HepG2 (cell line): ENCODE data around the gene DUSP7. TPM values are rescaled to one million over a fixed set of nuclear protein-coding genes. Genes with fewer than 3 reads are reported as not detected.

Experiments
- ATAC-seq: fragments of 200-7000 bp; cut with Tn5 transposase; 3 replicates; pipeline ENCODE4 v1.9.1; 2020; ENCODE audit warnings: mild to moderate bottlenecking, moderate library complexity
- BruUV-seq: library from RNA; stranded (reverse); fragments of 400-500 nt; replicated peaks from 2 replicates; lab custom pipeline; 2021; lab: Mats Ljungman, UMichigan
- CTCF ChIA-PET: fragments of 300-600 bp; formaldehyde crosslinking; extraction: SDS; loops from one replicate; lab custom pipeline; 2021; ENCODE audit warnings: low total read pairs, inconsistent platforms, low intra/inter-chr PET ratio; lab: Yijun Ruan, JAX
- POLR2A ChIA-PET: fragments of 350-600 bp; sonication (Branson Sonifier 250); formaldehyde crosslinking; loops from one replicate; lab custom pipeline; 2020; ENCODE audit warnings: antibody characterized with exemption, inconsistent platforms; lab: Yijun Ruan, JAX
- DNase-seq: peaks from one replicate; pipeline ENCODE4 v3.0.0-alpha.2; 2015; ENCODE audit warnings: low spot score
- FAIRE-seq: peaks from 3 replicates; lab custom pipeline; 2011; peaks lifted over from hg19 to GRCh38; lab: Jason Lieb, UNC
- H2AFZ ChIP-seq: one replicate; pipeline ENCODE4 v1.6.1; 2011; ENCODE audit warnings: low read length, inconsistent platforms
- H3K27ac ChIP-seq: fragments of 300-600 bp; 3 replicates; pipeline ENCODE4 v1.8.0; 2011; ENCODE audit warnings: mixed run types, mild to moderate bottlenecking, mixed read lengths, low read length, inconsistent platforms; ENCODE audit not compliant: insufficient read depth; ENCODE audit errors: extremely low read length
- H3K27me3 ChIP-seq, 2 experiments: fragments of 200-600 bp in 1 of 2; 2 replicates in 1 of 2; 3 replicates in 1 of 2; pipeline versions ENCODE4 v1.6.0 to v1.8.0; 2011; ENCODE audit warnings: low read length in 2 of 2, mild to moderate bottlenecking in 2 of 2, moderate library complexity in 2 of 2, inconsistent platforms in 1 of 2; ENCODE audit not compliant: insufficient read depth in 2 of 2, control insufficient read depth in 1 of 2
- H3K36me3 ChIP-seq, 2 experiments: fragments of 200-600 bp in 1 of 2; replicated peaks in 1 of 2; 2 replicates in 1 of 2; 3 replicates in 1 of 2; pipeline versions ENCODE4 v1.5.1 to v1.8.0; 2011; ENCODE audit warnings: low read length in 2 of 2, inconsistent platforms in 1 of 2; ENCODE audit not compliant: insufficient read depth in 2 of 2, control insufficient read depth in 1 of 2
- H3K4me1 ChIP-seq: 2 replicates; pipeline ENCODE4 v1.5.1; 2012; ENCODE audit warnings: low read length, inconsistent platforms; ENCODE audit not compliant: insufficient read depth
- H3K4me2 ChIP-seq: 2 replicates; pipeline ENCODE4 v1.6.0; 2011; ENCODE audit warnings: low read depth, low read length, inconsistent platforms
- H3K4me3 ChIP-seq, 3 experiments: fragments of 200-600 bp in 1 of 3; sonication (generic), shearing (Covaris generic) in 1 of 3; replicated peaks in 1 of 3; 2 replicates each; pipeline ENCODE4 v1.5.1; 2011 to 2016; ENCODE audit warnings: low read length in 3 of 3, inconsistent platforms in 2 of 3, low read depth in 2 of 3, mild to moderate bottlenecking in 2 of 3, control low read depth in 1 of 3, mixed read lengths in 1 of 3; ENCODE audit not compliant: insufficient read depth in 1 of 3
- H3K79me2 ChIP-seq: one replicate; pipeline ENCODE4 v1.6.1; 2011; ENCODE audit warnings: low read length, inconsistent platforms; ENCODE audit not compliant: insufficient read depth
- H3K9ac ChIP-seq: 2 replicates; pipeline ENCODE4 v1.6.0; 2011; ENCODE audit warnings: mild to moderate bottlenecking, low read depth, low read length, inconsistent platforms; ENCODE audit not compliant: insufficient read depth
- H3K9me3 ChIP-seq: 2 replicates; pipeline ENCODE4 v1.5.1; 2012; ENCODE audit warnings: mild to moderate bottlenecking, low read length
- H4K20me1 ChIP-seq: 2 replicates; pipeline ENCODE4 v1.6.0; 2011; ENCODE audit warnings: inconsistent platforms, mild to moderate bottlenecking, low read length, moderate library complexity; ENCODE audit not compliant: insufficient read depth
- ARID5B ChIP-seq: IDR thresholded peaks from 2 replicates; pipeline ENCODE4 v1.4.0; 2020; ENCODE audit warnings: mild to moderate bottlenecking, missing genetic modification reagents
- ARNTL ChIP-seq: sonication (generic); formaldehyde crosslinking; IDR thresholded peaks from 2 replicates; pipeline ENCODE4 v1.4.0; 2020; ENCODE audit warnings: mild to moderate bottlenecking, missing genetic modification reagents
- EZH2 ChIP-seq: conservative IDR thresholded peaks from 2 replicates; pipeline ENCODE4 v1.6.1; 2012; ENCODE audit warnings: mild to moderate bottlenecking, low read depth, low read length, moderate library complexity
- HCFC1 ChIP-seq: fragments of 150-350 bp; IDR thresholded peaks from 2 replicates; pipeline ENCODE4 v1.6.1; 2014; ENCODE audit warnings: low read depth, low read length
- IRF1 ChIP-seq: sonication (generic); formaldehyde crosslinking; IDR thresholded peaks from 2 replicates; pipeline ENCODE4 v1.4.0; 2020; ENCODE audit warnings: low read depth, mild to moderate bottlenecking, missing genetic modification reagents
- ISL2 ChIP-seq: sonication (generic); formaldehyde crosslinking; IDR thresholded peaks from 2 replicates; pipeline ENCODE4 v1.5.0; 2020; ENCODE audit warnings: missing genetic modification reagents
- MTF2 ChIP-seq: sonication (generic); formaldehyde crosslinking; IDR thresholded peaks from 2 replicates; pipeline ENCODE4 v1.5.0; 2020; ENCODE audit warnings: missing genetic modification reagents, borderline replicate concordance
- PHF20 ChIP-seq: sonication (generic); formaldehyde crosslinking; IDR thresholded peaks from 2 replicates; pipeline ENCODE4 v1.5.0; 2020; ENCODE audit warnings: mild to moderate bottlenecking, missing genetic modification reagents
- PLSCR1 ChIP-seq: sonication (generic); formaldehyde crosslinking; IDR thresholded peaks from 2 replicates; pipeline ENCODE4 v1.5.0; 2020; ENCODE audit warnings: missing genetic modification reagents, mild to moderate bottlenecking, borderline replicate concordance
- SALL1 ChIP-seq: sonication (generic); formaldehyde crosslinking; IDR thresholded peaks from 2 replicates; pipeline ENCODE4 v1.8.0; 2022; ENCODE audit warnings: mild to moderate bottlenecking, missing genetic modification reagents
- SNAI1 ChIP-seq: sonication (generic); formaldehyde crosslinking; IDR thresholded peaks from 2 replicates; pipeline ENCODE4 v1.5.0; 2020; ENCODE audit warnings: mild to moderate bottlenecking, missing genetic modification reagents, borderline replicate concordance
- ZNF225 ChIP-seq: sonication (generic); formaldehyde crosslinking; IDR thresholded peaks from 2 replicates; pipeline ENCODE4 v1.4.0; 2020; ENCODE audit warnings: mild to moderate bottlenecking, missing genetic modification reagents
- ZNF724P ChIP-seq: sonication (generic); formaldehyde crosslinking; IDR thresholded peaks from 2 replicates; pipeline ENCODE4 v1.8.0; 2022; ENCODE audit warnings: missing genetic modification reagents, borderline replicate concordance
- ZNF740 ChIP-seq: sonication (generic); formaldehyde crosslinking; IDR thresholded peaks from 2 replicates; pipeline ENCODE4 v1.4.0; 2020; ENCODE audit warnings: missing genetic modification reagents
- ZNF75D ChIP-seq: sonication (generic); formaldehyde crosslinking; IDR thresholded peaks from 2 replicates; pipeline ENCODE4 v1.8.1; 2023; ENCODE audit warnings: missing genetic modification reagents, mild to moderate bottlenecking, borderline replicate concordance
- ZNF776 ChIP-seq: sonication (generic); formaldehyde crosslinking; IDR thresholded peaks from 2 replicates; pipeline ENCODE4 v1.4.0; 2020; ENCODE audit warnings: mild to moderate bottlenecking, missing genetic modification reagents
- ZSCAN21 ChIP-seq: sonication (generic); formaldehyde crosslinking; IDR thresholded peaks from 2 replicates; pipeline ENCODE4 v1.8.0; 2022; ENCODE audit warnings: mild to moderate bottlenecking, missing genetic modification reagents, moderate library complexity, borderline replicate concordance
- WGBS: methylation state at CpG from one replicate; pipeline ENCODE4 v1.1.6; 2017; ENCODE audit warnings: low lambda C conversion rate; 5-methylcytosine and 5-hydroxymethylcytosine counted together
- in situ Hi-C: cut with HindIII; loops from 2 replicates; pipeline ENCODE4 v1.10.0; 2017; ENCODE audit warnings: low pct_unique_long_range_greater_than_20kb; ENCODE audit not compliant: extremely low pct_ligation_motif_present
- intact Hi-C: fragments of 100-400 bp; cut with micrococcal nuclease; formaldehyde crosslinking; loops from one replicate; pipeline ENCODE4 v1.10.0; 2022; ENCODE audit not compliant: unreplicated experiment
- polyA plus RNA-seq, 8 experiments: library from polyadenylated mRNA; depleted of rRNA in 3 of 8; stranded (reverse) in 7 of 8; unstranded in 1 of 8; fragments of >200 nt; fragmentation: Illumina TruSeq in 4 of 8; extraction: Trizol in 4 of 8; gene quantifications; 2 replicates each; pipeline versions ENCODE4 v1.2.1 to v1.2.3, GENCODE V29; 2011 to 2016; ENCODE audit warnings: low read depth in 4 of 8, missing spikeins in 1 of 8, mixed read lengths in 1 of 8; ENCODE audit not compliant: insufficient read depth in 1 of 8
- total RNA-seq, 5 experiments: library from RNA; depleted of rRNA; stranded (reverse); fragments of >200 nt; fragmentation: Illumina TruSeq; extraction: Trizol; gene quantifications; 2 replicates each; pipeline ENCODE4 v1.2.3, GENCODE V29; 2016; ENCODE audit warnings: low read depth in 1 of 5

Gene DUSP7
- total and polyA plus RNA-seq, 2 of the 13 experiments (the other 11 are each of a cell fraction or from before 2014, with no cell fraction given), result 6.6 to 8.8 TPM

DNA sequence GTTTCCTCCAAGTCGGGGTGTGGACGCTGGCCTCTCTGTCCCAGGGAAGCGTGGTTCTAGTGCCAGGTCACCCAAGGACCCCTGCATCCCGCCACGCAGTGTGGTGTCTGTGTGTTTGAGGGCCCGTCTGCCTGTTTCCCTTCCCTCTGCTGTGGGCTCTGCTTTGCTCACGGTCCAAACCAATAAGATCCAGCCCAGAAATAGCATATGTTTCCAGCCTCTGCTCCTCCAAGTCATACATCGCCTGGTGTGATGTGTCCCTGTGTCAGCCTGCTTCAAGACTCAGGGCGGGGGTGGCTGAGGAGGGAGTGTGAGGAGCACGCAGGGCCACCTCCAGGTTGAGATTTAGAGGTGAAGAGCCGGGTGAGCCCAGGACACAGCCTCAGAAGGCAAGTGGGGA, 38.8 kb downstream of the DUSP7 start (continued):
- no peak for TF ChIP-seq ZNF740 (CRISPR knock-in tag)
- TF ChIP-seq PLSCR1 (CRISPR knock-in tag), result no peak

DNA sequence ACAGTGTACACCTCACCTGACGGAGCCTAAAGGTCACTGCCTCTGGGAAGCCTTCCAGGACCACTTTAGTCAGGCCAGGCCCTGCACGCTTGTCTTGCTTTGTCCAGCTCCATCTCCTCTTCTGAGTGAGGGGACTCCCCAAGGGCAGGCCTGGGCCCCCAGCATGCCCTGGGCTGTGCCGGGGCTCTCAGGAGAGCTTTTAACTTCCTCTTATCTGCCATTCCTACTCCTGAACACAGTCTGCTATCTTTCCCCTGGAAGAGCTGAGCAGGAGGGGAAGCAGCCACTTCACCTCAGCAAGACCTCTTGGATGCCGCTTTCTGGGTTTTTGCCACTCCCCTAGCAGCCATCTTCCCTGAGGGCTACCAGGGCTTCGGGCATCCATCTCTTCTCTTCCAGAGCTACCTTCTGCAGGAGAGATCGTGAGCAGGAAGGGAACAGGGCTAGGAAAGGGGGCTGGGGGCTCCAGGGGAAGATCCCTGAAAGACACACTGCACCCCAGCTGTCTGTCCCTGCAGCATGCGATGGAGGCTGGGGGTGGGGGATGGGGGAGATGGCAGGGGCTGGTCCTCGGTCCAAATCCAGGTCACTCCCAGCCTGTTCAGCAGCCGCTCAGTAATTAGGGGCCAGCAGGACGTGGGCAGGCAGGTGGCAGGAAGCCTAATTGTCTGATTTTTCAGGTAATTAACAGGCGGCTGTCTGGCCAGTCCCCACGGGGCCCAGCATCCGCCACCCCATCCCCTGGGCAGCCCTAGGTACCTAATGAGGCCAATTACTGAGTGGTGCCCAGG, 40.7 kb downstream of the DUSP7 start:
- Histone ChIP-seq H3K9me3 (no peaks in the 10 kb centered on the region), H3K27ac (no peak overlapping the region), H3K36me3 (no peaks in the 10 kb centered on the region), H3K27me3 (peaks cover 4 to 47% of the 10 kb centered on the region in 2 experiments; a peak in 4 of 5 replicates), H3K4me1 (peaks cover 59% of the 10 kb centered on the region), H4K20me1 (no peaks in the 10 kb centered on the region), H2AFZ (no peak overlapping the region), H3K9ac (no peak overlapping the region), H3K79me2 (no peaks in the 10 kb centered on the region), H3K4me2 (peak overlapping the region; percentile 77; the same call in 1 of the 2 replicates), H3K4me3 (no peak overlapping the region)
- intact Hi-C loops, result no loop called here
- ChIA-PET CTCF (interaction anchor here (0.8 to 1.2 kb wide), 2 partner anchors 25 to 107 kb away, joined by 3 read pairs; no protein-coding TSS in a partner anchor), POLR2A (interaction anchor here (1.3 kb wide), 1 partner anchor 37 kb away, joined by 3 read pairs; no protein-coding TSS in a partner anchor)
- 53% methylated on average over 7 of the region's 13 CpGs for WGBS
- BruUV-seq, result no TSS peak
- ATAC-seq (no peak), FAIRE-seq (no peak), DNase-seq (no peak)
- in situ Hi-C loops, result no loop called here
- no peak for TF ChIP-seq ZNF75D (CRISPR knock-in tag)
- TF ChIP-seq IRF1 (CRISPR knock-in tag), result no peak
- TF ChIP-seq ARID5B (CRISPR knock-in tag), result no peak
- no peak for TF ChIP-seq ZSCAN21 (CRISPR knock-in tag)
- TF ChIP-seq MTF2 (CRISPR knock-in tag), result no peak
- TF ChIP-seq ZNF225, result no peak
- TF ChIP-seq ARNTL (CRISPR knock-in tag), result no peak
- no peak for TF ChIP-seq ZNF724P (CRISPR knock-in tag)
- no peak for TF ChIP-seq EZH2
- TF ChIP-seq PHF20 (CRISPR knock-in tag), result no peak
- no peak for TF ChIP-seq SNAI1 (CRISPR knock-in tag)
- TF ChIP-seq HCFC1, result no peak
- no peak for TF ChIP-seq ISL2 (CRISPR knock-in tag)
- no peak for TF ChIP-seq SALL1 (CRISPR knock-in tag)
- TF ChIP-seq ZNF776 (CRISPR knock-in tag), result no peak
